Astrocyte (in vitro differentiated cells and primary cell): ENCODE results near the gene MROH9. TPM values are rescaled to one million over a fixed set of nuclear protein-coding genes. Genes with fewer than 3 reads are reported as not detected.

Experiments used
- DNase-seq: peaks from one replicate; pipeline ENCODE4 v3.0.0-alpha.2; 2010; ENCODE audit warnings: low read depth
- FAIRE-seq: peaks from 2 replicates; lab custom pipeline; 2011; peaks lifted over from hg19 to GRCh38; lab: Jason Lieb, UNC
- H2AFZ ChIP-seq: 2 replicates; pipeline ENCODE4 v1.6.0; 2012; ENCODE audit warnings: low read depth, low read length, inconsistent platforms
- H3K27ac ChIP-seq: 2 replicates; pipeline ENCODE4 v1.5.1; 2011; ENCODE audit warnings: low read depth, low read length, inconsistent platforms
- H3K27me3 ChIP-seq: 2 replicates; pipeline ENCODE4 v1.6.0; 2011; ENCODE audit warnings: low read length, inconsistent platforms; ENCODE audit not compliant: insufficient read depth
- H3K36me3 ChIP-seq: 2 replicates; pipeline ENCODE4 v1.5.1; 2011; ENCODE audit warnings: low read length, inconsistent platforms; ENCODE audit not compliant: insufficient read depth
- H3K4me1 ChIP-seq: 2 replicates; pipeline ENCODE4 v1.5.1; 2011; ENCODE audit warnings: low read length, inconsistent platforms; ENCODE audit not compliant: insufficient read depth
- H3K4me2 ChIP-seq: 2 replicates; pipeline ENCODE4 v1.6.0; 2012; ENCODE audit warnings: low read length, inconsistent platforms
- H3K4me3 ChIP-seq: 2 replicates; pipeline ENCODE4 v1.5.1; 2011; ENCODE audit warnings: low read depth, mild to moderate bottlenecking, low read length, inconsistent platforms; ENCODE audit not compliant: insufficient read depth
- H3K79me2 ChIP-seq: 2 replicates; pipeline ENCODE4 v1.6.0; 2012; ENCODE audit warnings: mild to moderate bottlenecking, low read length, inconsistent platforms; ENCODE audit not compliant: insufficient read depth
- H3K9ac ChIP-seq: 2 replicates; pipeline ENCODE4 v1.6.0; 2012; ENCODE audit warnings: mild to moderate bottlenecking, low read length, inconsistent platforms
- H3K9me3 ChIP-seq: 2 replicates; pipeline ENCODE4 v1.5.1; 2012; ENCODE audit warnings: low read depth, mild to moderate bottlenecking, low read length, inconsistent platforms; ENCODE audit not compliant: insufficient read depth
- H4K20me1 ChIP-seq: 2 replicates; pipeline ENCODE4 v1.6.0; 2012; ENCODE audit warnings: low read length, inconsistent platforms; ENCODE audit not compliant: insufficient read depth
- H3K27ac Mint-ChIP-seq: one replicate; pipeline ENCODE4 v1.8.0; 2021; ENCODE audit warnings: mild to moderate bottlenecking, mixed read lengths; ENCODE audit not compliant: unreplicated experiment
- H3K27me3 Mint-ChIP-seq: one replicate; pipeline ENCODE4 v1.8.0; 2021; ENCODE audit warnings: low read depth, mixed read lengths; ENCODE audit not compliant: unreplicated experiment
- H3K36me3 Mint-ChIP-seq: one replicate; pipeline ENCODE4 v1.8.0; 2021; ENCODE audit warnings: low read depth, mixed read lengths; ENCODE audit not compliant: unreplicated experiment
- H3K4me1 Mint-ChIP-seq: one replicate; pipeline ENCODE4 v1.8.0; 2021; ENCODE audit warnings: low read depth, mixed read lengths; ENCODE audit not compliant: unreplicated experiment
- H3K4me3 Mint-ChIP-seq: one replicate; pipeline ENCODE4 v1.8.0; 2021; ENCODE audit warnings: mild to moderate bottlenecking, moderate library complexity, mixed read lengths; ENCODE audit not compliant: unreplicated experiment
- H3K9me3 Mint-ChIP-seq: one replicate; pipeline ENCODE4 v1.8.0; 2021; ENCODE audit warnings: mild to moderate bottlenecking, mixed read lengths; ENCODE audit not compliant: unreplicated experiment
- CTCF ChIP-seq: IDR thresholded peaks from 2 replicates; pipeline ENCODE4 v1.5.1; 2011; ENCODE audit warnings: low read depth, mild to moderate bottlenecking, inconsistent platforms, low read length, moderate library complexity; ENCODE audit not compliant: insufficient read depth
- EZH2 ChIP-seq: IDR thresholded peaks from 2 replicates; pipeline ENCODE4 v1.6.1; 2012; ENCODE audit warnings: mild to moderate bottlenecking, low read length, inconsistent platforms; ENCODE audit not compliant: insufficient read depth
- total RNA-seq: library from RNA; stranded (reverse); gene quantifications from 2 replicates; pipeline ENCODE4 v1.2.1, GENCODE V29; 2021

Gene MROH9
- total RNA-seq, 1 donor from 2014 or later, result not detected

- TF ChIP-seq EZH2 (no peak), CTCF (no peak)
- Histone ChIP-seq H2AFZ (no peak overlapping the region), H3K9me3 (no peaks in the 10 kb centered on the region), H3K9ac (no peak overlapping the region), H3K4me1 (no peaks in the 10 kb centered on the region), H3K27me3 (no peaks in the 10 kb centered on the region), H3K4me2 (no peak overlapping the region), H3K36me3 (no peaks in the 10 kb centered on the region), H3K27ac (no peak overlapping the region), H4K20me1 (no peaks in the 10 kb centered on the region), H3K79me2 (no peaks in the 10 kb centered on the region), H3K4me3 (no peak overlapping the region)
- no peak overlapping the region for H3K27ac Mint-ChIP-seq
- H3K27me3 Mint-ChIP-seq, result peaks cover 1% of the 10 kb centered on the region
- no peaks in the 10 kb centered on the region for H3K36me3 Mint-ChIP-seq
- DNase-seq (no peak), FAIRE-seq (no peak)
- H3K9me3 Mint-ChIP-seq, result no peaks in the 10 kb centered on the region
- H3K4me3 Mint-ChIP-seq, result no peak overlapping the region
- H3K4me1 Mint-ChIP-seq, result no peaks in the 10 kb centered on the region
Measured at GRCh38 chr1:171084870-171085269, 149.5 kb downstream of the MROH9 start.

GRCh38 chr1:171087896-171088295, 152.6 kb downstream of the MROH9 start:
- Mint-ChIP-seq H3K9me3 (no peaks in the 10 kb centered on the region), H3K36me3 (no peaks in the 10 kb centered on the region), H3K4me3 (no peak overlapping the region), H3K27me3 (peaks cover 1% of the 10 kb centered on the region), H3K4me1 (no peaks in the 10 kb centered on the region), H3K27ac (no peak overlapping the region)
- Histone ChIP-seq H2AFZ (no peak overlapping the region), H4K20me1 (no peaks in the 10 kb centered on the region), H3K9ac (no peak overlapping the region), H3K4me3 (no peak overlapping the region), H3K36me3 (no peaks in the 10 kb centered on the region), H3K4me1 (no peaks in the 10 kb centered on the region), H3K9me3 (no peaks in the 10 kb centered on the region), H3K27ac (no peak overlapping the region), H3K79me2 (no peaks in the 10 kb centered on the region), H3K4me2 (no peak overlapping the region), H3K27me3 (no peaks in the 10 kb centered on the region)
- TF ChIP-seq EZH2 (no peak), CTCF (no peak)
- DNase-seq, result no peak
- no peak for FAIRE-seq

GRCh38 chr1:171090604-171091003, 155.3 kb downstream of the MROH9 start, which contains the start of gene FMO3:
Gene FMO3, plus strand, starts transcription at chr1:171090905. Its CDS starts 1,754 bp downstream, at chr1:171092659.
- TF ChIP-seq EZH2 (no peak), CTCF (no peak)
- no peak within 1 kb of the TSS for H3K4me3 Mint-ChIP-seq
- no peaks in the 10 kb centered on the region for H3K4me1 Mint-ChIP-seq
- no peaks in the 10 kb centered on the region for H3K27me3 Mint-ChIP-seq
- H3K9me3 Mint-ChIP-seq, result no peaks in the 10 kb centered on the region
- no peaks in the 10 kb centered on the region for H3K36me3 ChIP-seq
- H3K79me2 ChIP-seq, result no peaks in the 10 kb centered on the region
- H4K20me1 ChIP-seq, result no peaks in the 10 kb centered on the region
- no peak within 1 kb of the TSS for H2AFZ ChIP-seq
- no peak within 1 kb of the TSS for H3K27ac Mint-ChIP-seq
- H3K27ac ChIP-seq, result no peak within 1 kb of the TSS
- H3K36me3 Mint-ChIP-seq, result no peaks in the 10 kb centered on the region
- H3K9me3 ChIP-seq, result no peaks in the 10 kb centered on the region
- no peak for FAIRE-seq
- no peak within 1 kb of the TSS for H3K4me3 ChIP-seq
- no peak for DNase-seq
- H3K4me1 ChIP-seq, result no peaks in the 10 kb centered on the region
- H3K4me2 ChIP-seq, result no peak within 1 kb of the TSS
- H3K27me3 ChIP-seq, result no peaks in the 10 kb centered on the region
- no peak within 1 kb of the TSS for H3K9ac ChIP-seq
